22Rv1 (cell line): ENCODE data around the gene DIP2C.

Experiments used
- H3K27ac ChIP-seq: fragments of 450-650 bp; 2 replicates; pipeline ENCODE4 v1.5.1; 2017
- ZFX ChIP-seq: fragments of 450-650 bp; IDR thresholded peaks from 2 replicates; pipeline ENCODE4 v1.6.1; 2017; ENCODE audit warnings: antibody characterized with exemption, borderline replicate concordance
- TF ChIP-seq, protein P1 (sequence below): fragments of 450-650 bp; IDR thresholded peaks from 2 replicates; pipeline ENCODE4 v1.5.1; 2017; ENCODE audit warnings: mild to moderate bottlenecking

Gene DIP2C

GRCh38 chr10:470339-471003 is 219.0 kb downstream of the DIP2C start:
- TF ChIP-seq, protein P1, sequence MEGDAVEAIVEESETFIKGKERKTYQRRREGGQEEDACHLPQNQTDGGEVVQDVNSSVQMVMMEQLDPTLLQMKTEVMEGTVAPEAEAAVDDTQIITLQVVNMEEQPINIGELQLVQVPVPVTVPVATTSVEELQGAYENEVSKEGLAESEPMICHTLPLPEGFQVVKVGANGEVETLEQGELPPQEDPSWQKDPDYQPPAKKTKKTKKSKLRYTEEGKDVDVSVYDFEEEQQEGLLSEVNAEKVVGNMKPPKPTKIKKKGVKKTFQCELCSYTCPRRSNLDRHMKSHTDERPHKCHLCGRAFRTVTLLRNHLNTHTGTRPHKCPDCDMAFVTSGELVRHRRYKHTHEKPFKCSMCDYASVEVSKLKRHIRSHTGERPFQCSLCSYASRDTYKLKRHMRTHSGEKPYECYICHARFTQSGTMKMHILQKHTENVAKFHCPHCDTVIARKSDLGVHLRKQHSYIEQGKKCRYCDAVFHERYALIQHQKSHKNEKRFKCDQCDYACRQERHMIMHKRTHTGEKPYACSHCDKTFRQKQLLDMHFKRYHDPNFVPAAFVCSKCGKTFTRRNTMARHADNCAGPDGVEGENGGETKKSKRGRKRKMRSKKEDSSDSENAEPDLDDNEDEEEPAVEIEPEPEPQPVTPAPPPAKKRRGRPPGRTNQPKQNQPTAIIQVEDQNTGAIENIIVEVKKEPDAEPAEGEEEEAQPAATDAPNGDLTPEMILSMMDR: no peak
- TF ChIP-seq ZFX: no peak
- no peak overlapping the region for H3K27ac ChIP-seq

- no peak overlapping the region for H3K27ac ChIP-seq
- no peak for TF ChIP-seq ZFX
- TF ChIP-seq, protein P1: no peak
Measured at GRCh38 chr10:469947-470338, 219.5 kb downstream of the DIP2C start.

DNA sequence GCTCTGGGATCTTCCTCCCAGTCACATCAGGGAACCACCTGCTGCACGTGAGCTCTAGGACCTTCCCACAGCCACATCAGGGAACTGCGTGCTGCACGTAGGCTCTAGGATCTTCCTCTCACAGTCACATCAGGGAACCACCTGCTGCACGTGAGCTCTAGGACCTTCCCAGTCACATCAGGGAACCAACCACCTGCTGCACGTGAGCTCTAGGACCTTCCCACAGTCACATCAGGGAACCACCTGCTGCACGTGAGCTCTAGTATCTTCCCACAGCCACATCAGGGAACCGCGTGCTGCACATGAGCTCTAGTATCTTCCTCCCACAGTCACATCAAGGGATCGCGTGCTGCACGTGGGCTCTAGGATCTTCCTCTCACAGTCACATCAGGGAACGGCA is 229.7 kb downstream of the DIP2C start:
- TF ChIP-seq ZFX: no peak
- TF ChIP-seq, protein P1: no peak
- no peak overlapping the region for H3K27ac ChIP-seq

DNA sequence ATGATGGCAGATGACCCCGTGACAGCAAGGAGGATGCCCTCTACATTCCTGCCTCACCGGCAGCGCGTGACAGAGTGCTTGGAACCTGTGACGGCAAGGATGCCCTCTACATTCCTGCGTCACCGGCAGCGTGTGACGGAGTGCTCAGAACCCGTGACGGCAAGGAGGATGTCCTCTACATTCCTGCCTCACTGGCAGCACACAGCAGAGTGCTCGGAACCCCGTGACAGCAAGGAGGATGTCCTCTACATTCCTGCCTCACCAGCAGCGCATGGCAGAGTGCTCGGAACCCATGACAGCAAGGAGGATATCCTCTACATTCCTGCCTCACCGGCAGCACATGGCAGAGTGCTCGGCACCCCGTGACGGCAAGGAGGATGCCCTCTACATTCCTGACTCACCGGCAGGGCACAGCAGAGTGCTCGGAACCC is 231.0 kb downstream of the DIP2C start:
- TF ChIP-seq, protein P1: no peak
- TF ChIP-seq ZFX: no peak
- H3K27ac ChIP-seq: no peak overlapping the region

DNA sequence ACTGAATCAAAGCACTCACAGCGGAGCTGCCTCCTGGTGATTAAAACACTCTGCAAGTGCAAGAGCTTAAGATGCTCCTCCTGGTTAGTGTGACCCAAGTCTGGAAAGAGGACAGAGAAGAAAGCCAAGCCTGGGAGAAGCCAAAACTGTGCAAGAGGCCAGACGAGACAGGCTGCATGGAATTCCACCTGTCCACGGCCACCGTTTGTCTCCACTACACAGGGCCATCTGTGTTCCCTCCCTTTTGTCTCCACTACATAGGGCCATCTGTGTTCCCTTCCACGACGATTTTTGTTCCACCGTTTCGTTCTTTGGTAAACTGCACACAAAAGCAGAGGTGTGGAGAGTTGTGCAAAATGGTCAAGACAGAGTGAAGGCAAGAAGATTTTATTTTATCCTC is 233.0 kb downstream of the DIP2C start:
- no peak for TF ChIP-seq ZFX
- TF ChIP-seq, protein P1: no peak

DNA sequence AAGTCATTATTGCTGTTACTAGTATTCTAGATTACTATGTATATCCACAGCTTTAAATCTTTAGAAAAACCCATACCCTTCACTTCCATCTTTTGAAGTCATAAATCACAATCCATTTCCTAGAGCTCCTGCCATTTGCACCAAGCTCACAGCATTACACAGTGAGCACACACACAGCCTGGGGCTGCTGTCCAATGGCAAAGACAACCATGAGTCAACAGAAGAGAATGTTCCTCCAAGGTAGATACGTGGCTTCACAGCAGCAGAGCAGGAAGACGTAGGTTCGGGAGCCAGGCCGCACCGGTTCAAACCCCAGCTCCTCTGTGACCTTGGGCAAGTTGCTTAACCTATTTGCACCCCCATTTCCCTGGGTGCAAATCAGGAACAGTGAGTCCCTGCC is 234.6 kb downstream of the DIP2C start:
- no peak overlapping the region for H3K27ac ChIP-seq
- no peak for TF ChIP-seq ZFX
- TF ChIP-seq, protein P1: no peak

More for the DNA sequence above, 233.0 kb downstream of the DIP2C start:
- H3K27ac ChIP-seq: no peak overlapping the region

GRCh38 chr10:453647-454046 is 235.8 kb downstream of the DIP2C start:
- no peak overlapping the region for H3K27ac ChIP-seq
- no peak for TF ChIP-seq ZFX
- TF ChIP-seq, protein P1: no peak
